Thyroid gland (tissue), 4 donors: Measurements from ENCODE around the gene DENND5A.

Source experiments
- CTCF ChIP-seq, 6 experiments: fragments of 200-600 bp in 3 of 6; fragments of 450-650 bp in 3 of 6; sonication (generic) in 3 of 6; IDR thresholded peaks; one replicate each; pipeline ENCODE4 v1.5.1; 2016 to 2019; ENCODE audit warnings: antibody characterized with exemption in 6 of 6, mild to moderate bottlenecking in 2 of 6, inconsistent platforms in 1 of 6, moderate library complexity in 1 of 6
- POLR2A ChIP-seq, 2 donors: fragments of 450-650 bp; IDR thresholded peaks; one replicate each; pipeline ENCODE4 v1.6.1; 2017; ENCODE audit warnings: antibody characterized with exemption in 2 of 2, mild to moderate bottlenecking in 2 of 2, moderate library complexity in 1 of 2

GRCh38 chr11:9250139-9250582, 15.0 kb downstream of the DENND5A start:
- TF ChIP-seq CTCF (IDR thresholded peaks at IDR 0.05) (no peak), POLR2A (IDR thresholded peaks at IDR 0.05) (no peak)
